HG02973 (cell line): ENCODE measurements around the gene FBLN5.
A peak's percentile ranks its signal among the peaks of the same experiment; 100 is the strongest.

ENCODE experiments used
- ATAC-seq: cut with Tn5 transposase; IDR thresholded peaks from one replicate; pipeline ENCODE4 v1.9.1; 2021; ENCODE audit warnings: moderate library complexity; ENCODE audit not compliant: unreplicated experiment

FBLN5 gene

GRCh38 chr14:91834571-91834970, 112.9 kb downstream of the FBLN5 start:
- no peak for ATAC-seq

- no peak for ATAC-seq
Observed at GRCh38 chr14:91831337-91831736, 116.2 kb downstream of the FBLN5 start.

GRCh38 chr14:91830777-91831176, 116.7 kb downstream of the FBLN5 start:
- ATAC-seq, result peak; percentile 73

GRCh38 chr14:91829511-91829910, 118.0 kb downstream of the FBLN5 start:
- no peak for ATAC-seq

- ATAC-seq, result no peak
Observed at GRCh38 chr14:91827746-91828145, 119.7 kb downstream of the FBLN5 start.
